Endothelial cell of umbilical vein (primary cell): ENCODE results near the gene LRCH3. TPM values are rescaled to one million over a fixed set of nuclear protein-coding genes. Genes with fewer than 3 reads are reported as not detected.

Source experiments
- BruUV-seq: library from RNA; stranded (reverse); fragments of 400-500 nt; replicated peaks from 2 replicates; lab custom pipeline; 2021; lab: Mats Ljungman, UMichigan
- CTCF ChIA-PET: fragments of 300-600, 350-600 bp; sonication (Branson Sonifier 250); formaldehyde crosslinking; loops from one replicate; lab custom pipeline; 2021; ENCODE audit warnings: antibody characterized with exemption, inconsistent platforms; lab: Charles Lee
- POLR2A ChIA-PET: fragments of 300-600, 350-600 bp; sonication (Branson Sonifier 250); formaldehyde crosslinking; loops from one replicate; lab custom pipeline; 2021; ENCODE audit warnings: antibody characterized with exemption, inconsistent platforms; lab: Charles Lee
- DNase-seq: peaks from one replicate; pipeline ENCODE4 v3.0.0-alpha.2; 2011; ENCODE audit warnings: low read depth, low spot score
- FAIRE-seq: peaks from 2 replicates; lab custom pipeline; 2011; peaks lifted over from hg19 to GRCh38; lab: Jason Lieb, UNC
- H2AFZ ChIP-seq: 2 replicates; pipeline ENCODE4 v1.6.0; 2012; ENCODE audit warnings: low read depth, low read length, control low read depth, inconsistent platforms
- H3K27ac ChIP-seq: 2 replicates; pipeline ENCODE4 v1.5.1; 2011; ENCODE audit warnings: low read depth, mild to moderate bottlenecking, control low read depth, low read length, moderate library complexity; ENCODE audit not compliant: insufficient read depth
- H3K27me3 ChIP-seq, 2 experiments: 2 replicates each; pipeline versions ENCODE4 v1.6.0 to v1.6.1; 2011; ENCODE audit warnings: low read length in 2 of 2, mixed read lengths in 1 of 2; ENCODE audit not compliant: control insufficient read depth in 2 of 2, insufficient read depth in 2 of 2
- H3K36me3 ChIP-seq, 2 experiments: 2 replicates in 1 of 2; 3 replicates in 1 of 2; pipeline ENCODE4 v1.5.1; 2011; ENCODE audit warnings: low read length in 2 of 2, mild to moderate bottlenecking in 1 of 2, moderate library complexity in 1 of 2; ENCODE audit not compliant: control insufficient read depth in 2 of 2, insufficient read depth in 2 of 2; ENCODE audit errors: extremely low read depth in 1 of 2
- H3K4me1 ChIP-seq: 3 replicates; pipeline ENCODE4 v1.5.1; 2011; ENCODE audit warnings: mild to moderate bottlenecking, low read length; ENCODE audit not compliant: control insufficient read depth, insufficient read depth; ENCODE audit errors: extremely low read depth
- H3K4me2 ChIP-seq: 2 replicates; pipeline ENCODE4 v1.6.1; 2011; ENCODE audit warnings: low read length, control low read depth, mixed read lengths; ENCODE audit not compliant: insufficient read depth
- H3K4me3 ChIP-seq, 3 experiments: fragments of 200-600 bp in 1 of 3; sonication (generic), shearing (Covaris generic) in 1 of 3; replicated peaks in 1 of 3; 2 replicates each; pipeline ENCODE4 v1.5.1; 2011 to 2016; ENCODE audit warnings: control low read depth in 3 of 3, low read length in 3 of 3, mild to moderate bottlenecking in 2 of 3, inconsistent platforms in 1 of 3, low read depth in 1 of 3, moderate library complexity in 1 of 3; ENCODE audit not compliant: insufficient read depth in 1 of 3
- H3K79me2 ChIP-seq: 2 replicates; pipeline ENCODE4 v1.6.0; 2012; ENCODE audit warnings: low read length, inconsistent platforms; ENCODE audit not compliant: control insufficient read depth, insufficient read depth
- H3K9ac ChIP-seq: replicated peaks from 2 replicates; pipeline ENCODE3; 2011; ENCODE audit warnings: low read length, control low read depth; ENCODE audit not compliant: insufficient read depth; ENCODE audit errors: extremely low read depth
- H3K9me1 ChIP-seq: replicated peaks from 3 replicates; pipeline ENCODE4 v1.6.0; 2011; ENCODE audit warnings: mild to moderate bottlenecking, low read length; ENCODE audit not compliant: control insufficient read depth, insufficient read depth; ENCODE audit errors: extremely low read depth
- H3K9me3 ChIP-seq: replicated peaks from 2 replicates; pipeline ENCODE4 v1.5.1; 2012; ENCODE audit warnings: low read length, inconsistent platforms; ENCODE audit not compliant: control insufficient read depth, insufficient read depth
- H4K20me1 ChIP-seq: replicated peaks from 2 replicates; pipeline ENCODE3; 2011; ENCODE audit warnings: mild to moderate bottlenecking, low read length; ENCODE audit not compliant: control insufficient read depth, insufficient read depth; ENCODE audit errors: extremely low read depth
- CTCF ChIP-seq, 2 donors: IDR thresholded peaks; 1 replicate in 1 of 2; 2 replicates in 1 of 2; pipeline ENCODE4 v1.5.1; 2011; ENCODE audit warnings: low read length in 2 of 2, mild to moderate bottlenecking in 2 of 2, moderate library complexity in 2 of 2, control low read depth in 1 of 2, inconsistent platforms in 1 of 2, low read depth in 1 of 2; ENCODE audit not compliant: insufficient read depth in 1 of 2; ENCODE audit errors: extremely low read depth in 1 of 2
- EZH2 ChIP-seq: IDR thresholded peaks from 2 replicates; pipeline ENCODE4 v1.6.1; 2012; ENCODE audit warnings: borderline replicate concordance, low read depth, mild to moderate bottlenecking, moderate library complexity, low read length, inconsistent platforms; ENCODE audit not compliant: severe bottlenecking
- FOS ChIP-seq: IDR thresholded peaks from 2 replicates; pipeline ENCODE4 v1.6.1; 2011; ENCODE audit warnings: mild to moderate bottlenecking, low read length, moderate library complexity, borderline replicate concordance; ENCODE audit not compliant: insufficient read depth
- GATA2 ChIP-seq: IDR thresholded peaks from 2 replicates; pipeline ENCODE4 v1.7.0; 2011; ENCODE audit warnings: low read depth, mild to moderate bottlenecking, moderate library complexity, mixed read lengths, low read length; ENCODE audit not compliant: insufficient read length, insufficient read depth
- JUN ChIP-seq: IDR thresholded peaks from 2 replicates; pipeline ENCODE4 v1.6.1; 2011; ENCODE audit warnings: borderline replicate concordance, low read depth; ENCODE audit not compliant: insufficient read length, insufficient read depth
- MAX ChIP-seq: IDR thresholded peaks from 2 replicates; pipeline ENCODE4 v1.6.1; 2011; ENCODE audit not compliant: insufficient read depth, insufficient read length
- MYC ChIP-seq: IDR thresholded peaks from one replicate; pipeline ENCODE4 v1.6.1; 2011; ENCODE audit warnings: mild to moderate bottlenecking, low read depth, low read length
- POLR2A ChIP-seq: IDR thresholded peaks from 2 replicates; pipeline ENCODE4 v1.6.1; 2012; ENCODE audit warnings: low read depth, mild to moderate bottlenecking, control low read depth, low read length
- POLR2AphosphoS5 ChIP-seq: IDR thresholded peaks from 2 replicates; pipeline ENCODE4 v1.6.1; 2012; ENCODE audit warnings: low read depth, mild to moderate bottlenecking, control low read depth, low read length, moderate library complexity; ENCODE audit not compliant: insufficient read depth
- dilution Hi-C: fragments of 300-500 bp; cut with MboI; formaldehyde crosslinking; loops from one replicate; pipeline ENCODE4 v1.15.0; 2019; ENCODE audit warnings: low sequenced_read_pairs; ENCODE audit not compliant: extremely low pct_ligation_motif_present
- intact Hi-C: fragments of 100-400 bp; cut with micrococcal nuclease; formaldehyde crosslinking; loops from one replicate; pipeline ENCODE4 v1.10.0; 2022
- polyA plus RNA-seq, 4 experiments: library from polyadenylated mRNA; depleted of rRNA in 3 of 4; stranded (reverse) in 3 of 4; unstranded in 1 of 4; fragments of >200 nt; gene quantifications; 2 replicates each; pipeline versions ENCODE4 v1.2.1 to v1.2.3, GENCODE V29; 2011 to 2012; ENCODE audit warnings: missing spikeins in 1 of 4
- total RNA-seq: library from RNA; stranded (reverse); gene quantifications from 2 replicates; pipeline ENCODE4 v1.2.3, GENCODE V29; 2021

Gene LRCH3
- total and polyA plus RNA-seq, 2 donors (not counting 3 experiments of a cell fraction or from before 2014, with no cell fraction given), result 43.9 to 60.3 TPM

- H3K9me3 ChIP-seq, result no peaks in the 10 kb centered on the region
- no peaks in the 10 kb centered on the region for H4K20me1 ChIP-seq
- DNase-seq (no peak), FAIRE-seq (no peak)
- ChIA-PET POLR2A (no interaction called here), CTCF (interaction anchor here (1.0 to 1.5 kb wide), 2 partner anchors 9 to 11 kb away, joined by 3 to 4 read pairs; no protein-coding TSS in a partner anchor)
- TF ChIP-seq MAX (no peak), MYC (no peak), JUN (no peak), POLR2A (no peak), CTCF (IDR thresholded peaks at IDR 0.05; ENCODE audit: extremely low read depth in 1 of 2, insufficient read depth in 1 of 2, low read depth in 1 of 2, low read length in 2 of 2) (no peak), POLR2AphosphoS5 (no peak), EZH2 (no peak), FOS (no peak), GATA2 (no peak)
- no peaks in the 10 kb centered on the region for H3K4me1 ChIP-seq
- H3K36me3 ChIP-seq, result peaks cover 9 to 12% of the 10 kb centered on the region in 2 experiments
- no peak overlapping the region for H3K27ac ChIP-seq
- no peaks in the 10 kb centered on the region for H3K79me2 ChIP-seq
- H3K9ac ChIP-seq, result no peak overlapping the region
- no peak overlapping the region for H3K4me3 ChIP-seq
- dilution Hi-C loops (no loop called here), intact Hi-C loops (no loop called here)
- no peak overlapping the region for H2AFZ ChIP-seq
- no peak overlapping the region for H3K4me2 ChIP-seq
- no peaks in the 10 kb centered on the region for H3K27me3 ChIP-seq
- no peaks in the 10 kb centered on the region for H3K9me1 ChIP-seq
- BruUV-seq, result no TSS peak
These were observed 7.0 kb upstream of the LRCH3 start for GRCh38 chr3:197784019-197784585.
